HL-60 (cell line): ENCODE results near the gene CEP63.

ENCODE experiments used
- DNase-seq, 2 experiments: peaks; one replicate each; pipeline ENCODE4 v3.0.0-alpha.2; 2010 to 2020; ENCODE audit warnings: low read depth in 1 of 2, low spot score in 1 of 2
- H3K27ac ChIP-seq: fragments of 250-450 bp; sonication (Bioruptor Pico); replicated peaks from 2 replicates; pipeline ENCODE4 v1.5.1; 2020; ENCODE audit warnings: mild to moderate bottlenecking, moderate library complexity
- H3K27me3 ChIP-seq: fragments of 250-450 bp; sonication (Bioruptor Pico); 2 replicates; pipeline ENCODE4 v1.5.1; 2021; ENCODE audit warnings: mild to moderate bottlenecking, moderate library complexity; ENCODE audit not compliant: insufficient read depth, poor library complexity, severe bottlenecking
- H3K4me3 ChIP-seq: replicated peaks from 2 replicates; pipeline ENCODE4 v1.5.1; 2011; ENCODE audit warnings: mild to moderate bottlenecking, control low read depth, low read length; ENCODE audit not compliant: insufficient read depth
- GABPA ChIP-seq: IDR thresholded peaks from 2 replicates; pipeline ENCODE4 v1.6.1; 2012; ENCODE audit warnings: low read depth
- POLR2AphosphoS5 ChIP-seq: IDR thresholded peaks from 2 replicates; pipeline ENCODE4 v1.6.1; 2012; ENCODE audit warnings: low read depth
- SPI1 ChIP-seq: IDR thresholded peaks from 2 replicates; pipeline ENCODE4 v1.6.1; 2012; ENCODE audit warnings: low read depth, mild to moderate bottlenecking, borderline replicate concordance
- TF ChIP-seq, protein P1 (sequence below): IDR thresholded peaks from 2 replicates; pipeline ENCODE4 v1.6.1; 2012; ENCODE audit warnings: low read depth; ENCODE audit not compliant: insufficient replicate concordance
- TF ChIP-seq, protein P2 (sequence below): IDR thresholded peaks from one replicate; pipeline ENCODE4 v1.5.1; 2011; ENCODE audit warnings: low read length, control low read depth, inconsistent platforms; ENCODE audit not compliant: insufficient read depth

CEP63 gene

DNA sequence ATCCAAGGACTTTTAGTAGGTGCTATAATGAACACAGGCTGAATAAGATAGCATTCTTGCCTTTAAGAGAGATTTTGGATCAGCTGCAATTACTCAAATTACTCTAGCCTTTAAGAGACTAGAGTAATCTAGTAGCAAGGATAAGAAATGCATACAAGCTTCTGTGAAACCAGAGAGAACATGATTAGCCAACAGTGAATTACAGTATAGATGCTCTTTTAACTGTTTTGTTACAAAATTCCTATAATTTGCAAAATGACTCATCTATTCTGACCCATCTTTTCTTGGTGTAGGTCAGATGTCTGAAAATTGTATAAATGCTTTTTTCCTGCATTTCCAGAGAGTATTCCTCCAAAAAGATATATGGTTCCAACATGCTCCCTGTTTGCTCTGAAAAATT lies 66.9 kb downstream of the CEP63 start:
- DNase-seq, result no peak
- TF ChIP-seq POLR2AphosphoS5 (no peak), GABPA (no peak), SPI1 (no peak)
- TF ChIP-seq, protein P1, sequence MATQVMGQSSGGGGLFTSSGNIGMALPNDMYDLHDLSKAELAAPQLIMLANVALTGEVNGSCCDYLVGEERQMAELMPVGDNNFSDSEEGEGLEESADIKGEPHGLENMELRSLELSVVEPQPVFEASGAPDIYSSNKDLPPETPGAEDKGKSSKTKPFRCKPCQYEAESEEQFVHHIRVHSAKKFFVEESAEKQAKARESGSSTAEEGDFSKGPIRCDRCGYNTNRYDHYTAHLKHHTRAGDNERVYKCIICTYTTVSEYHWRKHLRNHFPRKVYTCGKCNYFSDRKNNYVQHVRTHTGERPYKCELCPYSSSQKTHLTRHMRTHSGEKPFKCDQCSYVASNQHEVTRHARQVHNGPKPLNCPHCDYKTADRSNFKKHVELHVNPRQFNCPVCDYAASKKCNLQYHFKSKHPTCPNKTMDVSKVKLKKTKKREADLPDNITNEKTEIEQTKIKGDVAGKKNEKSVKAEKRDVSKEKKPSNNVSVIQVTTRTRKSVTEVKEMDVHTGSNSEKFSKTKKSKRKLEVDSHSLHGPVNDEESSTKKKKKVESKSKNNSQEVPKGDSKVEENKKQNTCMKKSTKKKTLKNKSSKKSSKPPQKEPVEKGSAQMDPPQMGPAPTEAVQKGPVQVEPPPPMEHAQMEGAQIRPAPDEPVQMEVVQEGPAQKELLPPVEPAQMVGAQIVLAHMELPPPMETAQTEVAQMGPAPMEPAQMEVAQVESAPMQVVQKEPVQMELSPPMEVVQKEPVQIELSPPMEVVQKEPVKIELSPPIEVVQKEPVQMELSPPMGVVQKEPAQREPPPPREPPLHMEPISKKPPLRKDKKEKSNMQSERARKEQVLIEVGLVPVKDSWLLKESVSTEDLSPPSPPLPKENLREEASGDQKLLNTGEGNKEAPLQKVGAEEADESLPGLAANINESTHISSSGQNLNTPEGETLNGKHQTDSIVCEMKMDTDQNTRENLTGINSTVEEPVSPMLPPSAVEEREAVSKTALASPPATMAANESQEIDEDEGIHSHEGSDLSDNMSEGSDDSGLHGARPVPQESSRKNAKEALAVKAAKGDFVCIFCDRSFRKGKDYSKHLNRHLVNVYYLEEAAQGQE, result no peak
- TF ChIP-seq, protein P2, sequence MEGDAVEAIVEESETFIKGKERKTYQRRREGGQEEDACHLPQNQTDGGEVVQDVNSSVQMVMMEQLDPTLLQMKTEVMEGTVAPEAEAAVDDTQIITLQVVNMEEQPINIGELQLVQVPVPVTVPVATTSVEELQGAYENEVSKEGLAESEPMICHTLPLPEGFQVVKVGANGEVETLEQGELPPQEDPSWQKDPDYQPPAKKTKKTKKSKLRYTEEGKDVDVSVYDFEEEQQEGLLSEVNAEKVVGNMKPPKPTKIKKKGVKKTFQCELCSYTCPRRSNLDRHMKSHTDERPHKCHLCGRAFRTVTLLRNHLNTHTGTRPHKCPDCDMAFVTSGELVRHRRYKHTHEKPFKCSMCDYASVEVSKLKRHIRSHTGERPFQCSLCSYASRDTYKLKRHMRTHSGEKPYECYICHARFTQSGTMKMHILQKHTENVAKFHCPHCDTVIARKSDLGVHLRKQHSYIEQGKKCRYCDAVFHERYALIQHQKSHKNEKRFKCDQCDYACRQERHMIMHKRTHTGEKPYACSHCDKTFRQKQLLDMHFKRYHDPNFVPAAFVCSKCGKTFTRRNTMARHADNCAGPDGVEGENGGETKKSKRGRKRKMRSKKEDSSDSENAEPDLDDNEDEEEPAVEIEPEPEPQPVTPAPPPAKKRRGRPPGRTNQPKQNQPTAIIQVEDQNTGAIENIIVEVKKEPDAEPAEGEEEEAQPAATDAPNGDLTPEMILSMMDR, result no peak
- H3K27me3 ChIP-seq, result no peaks in the 10 kb centered on the region
- no peak overlapping the region for H3K27ac ChIP-seq
- no peak overlapping the region for H3K4me3 ChIP-seq

DNA sequence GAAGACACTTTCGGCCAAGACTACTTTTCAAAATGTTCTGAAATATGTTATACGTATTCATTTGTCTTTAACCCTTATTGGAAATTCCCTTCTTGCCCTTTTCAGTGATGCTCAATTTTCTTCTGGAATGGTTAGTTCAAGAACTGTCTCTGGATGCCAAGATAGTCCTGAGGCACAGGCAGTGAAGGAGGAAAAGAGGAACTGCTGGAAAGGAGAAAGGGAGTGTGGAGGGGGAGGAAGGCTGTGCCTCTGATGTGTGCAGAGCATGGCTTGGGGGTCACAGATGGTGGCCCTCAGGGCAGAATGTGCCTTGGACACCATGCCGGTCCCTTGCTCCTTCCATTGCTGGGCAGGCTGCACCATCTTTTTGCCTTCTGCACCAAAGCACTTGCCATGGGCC lies 73.7 kb downstream of the CEP63 start:
- Histone ChIP-seq H3K4me3 (no peak overlapping the region), H3K27me3 (no peaks in the 10 kb centered on the region), H3K27ac (no peak overlapping the region)
- TF ChIP-seq, protein P1, result no peak
- TF ChIP-seq, protein P2, result no peak
- TF ChIP-seq SPI1, result peak; percentile 93
- TF ChIP-seq POLR2AphosphoS5, result no peak
- no peak for TF ChIP-seq GABPA
- DNase-seq, result no peak

DNA sequence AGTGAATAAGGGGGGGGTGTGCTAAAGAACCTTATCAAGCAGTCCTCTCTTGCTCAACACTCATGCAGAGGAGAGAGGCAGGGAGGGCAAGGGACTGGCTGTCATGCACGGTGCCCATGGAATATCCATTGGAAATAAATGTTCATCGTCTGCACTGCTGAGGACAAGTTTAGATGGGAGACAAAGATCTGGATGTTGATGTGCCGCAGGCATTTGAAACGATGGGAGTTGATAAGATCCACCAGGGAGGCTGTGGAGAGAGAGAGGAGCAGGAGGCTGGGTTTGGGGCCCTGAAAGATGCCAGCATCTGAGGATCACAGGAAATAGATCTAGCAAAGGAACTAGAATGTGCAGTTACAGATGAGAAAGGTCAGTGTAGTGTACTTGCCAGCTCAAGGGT lies 76.2 kb downstream of the CEP63 start:
- TF ChIP-seq, protein P1, result no peak
- TF ChIP-seq GABPA, result no peak
- TF ChIP-seq, protein P2, result no peak
- TF ChIP-seq SPI1, result no peak
- no peak for TF ChIP-seq POLR2AphosphoS5
- Histone ChIP-seq H3K27ac (no peak overlapping the region), H3K27me3 (no peaks in the 10 kb centered on the region), H3K4me3 (no peak overlapping the region)
- no peak for DNase-seq
